Right lobe of liver (tissue), 6 donors: ENCODE results near the gene RAP2B. TPM values are rescaled to one million over a fixed set of nuclear protein-coding genes. Genes with fewer than 3 reads are reported as not detected.
"Not testable (repeated sequence)": the region's sequence is repeated elsewhere in the genome, so short reads cannot be mapped to it uniquely, and the experiment has no call there.

ENCODE experiments used
- ATAC-seq, 4 donors: fragments of 200-7000 bp; cut with Tn5 transposase; one replicate each; pipeline ENCODE4 v1.9.1; 2020; ENCODE audit warnings: mild to moderate bottlenecking in 4 of 4, moderate library complexity in 4 of 4
- DNase-seq, 3 donors: peaks; one replicate each; pipeline ENCODE4 v3.0.0-alpha.2; 2020
- H3K27ac ChIP-seq, 3 donors: fragments of 200-600 bp; one replicate each; pipeline ENCODE4 v1.8.0; 2022
- H3K27me3 ChIP-seq, 2 donors: fragments of 200-600 bp; one replicate each; pipeline ENCODE4 v1.8.0; 2022
- H3K36me3 ChIP-seq, 4 donors: fragments of 200-600 bp; sonication (generic) in 1 of 4; one replicate each; pipeline versions ENCODE4 v1.5.1 to v1.8.0; 2017 to 2022; ENCODE audit warnings: control low read depth in 1 of 4
- H3K4me1 ChIP-seq, 4 donors: fragments of 200-600 bp; sonication (generic) in 1 of 4; one replicate each; pipeline versions ENCODE4 v1.5.1 to v1.8.0; 2017 to 2022; ENCODE audit warnings: control low read depth in 1 of 4
- H3K4me3 ChIP-seq, 3 donors: fragments of 200-600 bp; one replicate each; pipeline ENCODE4 v1.8.0; 2022
- H3K9me3 ChIP-seq, 4 donors: fragments of 200-600 bp; sonication (generic) in 1 of 4; one replicate each; pipeline versions ENCODE4 v1.5.1 to v1.8.0; 2017 to 2022; ENCODE audit warnings: control low read depth in 1 of 4
- CTCF ChIP-seq, 4 donors: fragments of 200-600 bp in 3 of 4; fragments of 450-650 bp in 1 of 4; IDR thresholded peaks; one replicate each; pipeline versions ENCODE4 v1.5.1 to v1.8.0; 2016 to 2022; ENCODE audit warnings: antibody characterized with exemption in 4 of 4, mild to moderate bottlenecking in 2 of 4
- POLR2A ChIP-seq: fragments of 450-650 bp; IDR thresholded peaks from one replicate; pipeline ENCODE4 v1.6.1; 2017; ENCODE audit warnings: antibody characterized with exemption, mild to moderate bottlenecking
- WGBS: methylation state at CpG from one replicate; pipeline ENCODE4 v1.1.6; 2018; ENCODE audit warnings: low coverage, low lambda C conversion rate; ENCODE audit not compliant: insufficient coverage; ENCODE audit errors: missing lambda C conversion rate; 5-methylcytosine and 5-hydroxymethylcytosine counted together
- intact Hi-C, 2 donors: fragments of 100-400 bp; cut with DNase I; formaldehyde crosslinking; loops; one replicate each; pipeline versions ENCODE4 v1.11.2 to v1.14.1; 2022
- long read RNA-seq: library from polyadenylated mRNA; unstranded; transcript quantifications from one replicate; pipeline ENCODE4 v2.0.0, GENCODE V29; 2019
- total RNA-seq, 6 experiments: library from RNA; depleted of rRNA in 2 of 6; stranded (reverse); fragments of >200 nt in 2 of 6; fragmentation: NEBNext Ultra II Directional in 3 of 6; extraction: Animal tissue kit (Norgen Biotek cat#: 25700) in 3 of 6; gene quantifications; one replicate each; pipeline versions ENCODE4 v1.1.0 to v1.2.4, GENCODE V29; 2016 to 2023
- donor health status: DM: no; HTN: yes; CAD: no.
- donor health status: DM: no; HTN: no; CAD: no.
- donor health status: DM: no; HTN: no; CAD: no.
- donor health status: DM: no; HTN: yes; CAD: no.
- donor health status: DM: no; HTN: yes; CAD: no.

The RAP2B gene
- total RNA-seq = 10 to 100 TPM in 1 of 6 experiments, 1 to 10 TPM in 5; 2.4 to 17.6 (median 4.5) TPM
- long read RNA-seq = 0 reads

- intact Hi-C loops = no loop called here
- peak; percentile 67 to 89 (median 81) for ATAC-seq
Observed at GRCh38 chr3:153161714-153162512, at the start of gene RAP2B. Gene RAP2B, plus strand, starts transcription at chr3:153162226. Its CDS starts 468 bp downstream, at chr3:153162694.

GRCh38 chr3:153113541-153113940 is 48.5 kb upstream of the RAP2B start:
- intact Hi-C loops = no loop called here
- no peak overlapping the region for H3K27ac ChIP-seq
- H3K4me1 ChIP-seq = no peaks in the 10 kb centered on the region
- no peak overlapping the region for H3K4me3 ChIP-seq
- DNase-seq = no peak
- H3K9me3 ChIP-seq = no peaks in the 10 kb centered on the region
- no peaks in the 10 kb centered on the region for H3K27me3 ChIP-seq
- no peaks in the 10 kb centered on the region for H3K36me3 ChIP-seq
- no peak for ATAC-seq
- TF ChIP-seq CTCF (IDR thresholded peaks at IDR 0.05) (no peak), POLR2A (no peak)
- WGBS = 81% methylated on average over 4 of the region's 4 CpGs

More at GRCh38 chr3:153161714-153162512, at the start of gene RAP2B:
- peak; percentile 97 to 99 (median 97) for DNase-seq
- Histone ChIP-seq H3K4me3 (peak within 1 kb of the TSS; percentile 82 to 86 (median 82)), H3K27ac (peak within 1 kb of the TSS; percentile 73 to 96 (median 91)), H3K4me1 (peaks cover 0 to 21% (median 3%) of the 10 kb centered on the region in 4 donors), H3K36me3 (no peaks in the 10 kb centered on the region), H3K9me3 (no peaks in the 10 kb centered on the region), H3K27me3 (no peaks in the 10 kb centered on the region)
- 2% methylated on average over 18 of the region's 91 CpGs for WGBS
- TF ChIP-seq POLR2A = peak; percentile 99
- TF ChIP-seq CTCF (IDR thresholded peaks at IDR 0.05) = no peak

- ATAC-seq, H3K9me3 ChIP-seq, H3K27me3 ChIP-seq, H3K27ac ChIP-seq, intact Hi-C loops, H3K4me3 ChIP-seq, DNase-seq, H3K36me3 ChIP-seq, H3K4me1 ChIP-seq: not testable (repeated sequence)
- 89% methylated on average over 3 of the region's 3 CpGs for WGBS
Observed at GRCh38 chr3:153114270-153114669, 47.8 kb upstream of the RAP2B start.

GRCh38 chr3:153115326-153115725 is 46.7 kb upstream of the RAP2B start:
- Histone ChIP-seq H3K9me3 (no peaks in the 10 kb centered on the region), H3K36me3 (no peaks in the 10 kb centered on the region)
- 74% methylated on average over 4 of the region's 4 CpGs for WGBS

More at GRCh38 chr3:153115326-153115725, 46.7 kb upstream of the RAP2B start:
- H3K4me3 ChIP-seq = no peak overlapping the region
- no peak for ATAC-seq
- H3K27ac ChIP-seq = no peak overlapping the region
- H3K27me3 ChIP-seq = no peaks in the 10 kb centered on the region
- no peaks in the 10 kb centered on the region for H3K4me1 ChIP-seq
- no peak for DNase-seq
- intact Hi-C loops = no loop called here
- TF ChIP-seq POLR2A = no peak
- TF ChIP-seq CTCF (IDR thresholded peaks at IDR 0.05) = no peak
